ENCODE data around the gene CPT1C.
A peak's percentile ranks its signal among the peaks of the same experiment; 100 is the strongest.

CPT1C gene

DNA sequence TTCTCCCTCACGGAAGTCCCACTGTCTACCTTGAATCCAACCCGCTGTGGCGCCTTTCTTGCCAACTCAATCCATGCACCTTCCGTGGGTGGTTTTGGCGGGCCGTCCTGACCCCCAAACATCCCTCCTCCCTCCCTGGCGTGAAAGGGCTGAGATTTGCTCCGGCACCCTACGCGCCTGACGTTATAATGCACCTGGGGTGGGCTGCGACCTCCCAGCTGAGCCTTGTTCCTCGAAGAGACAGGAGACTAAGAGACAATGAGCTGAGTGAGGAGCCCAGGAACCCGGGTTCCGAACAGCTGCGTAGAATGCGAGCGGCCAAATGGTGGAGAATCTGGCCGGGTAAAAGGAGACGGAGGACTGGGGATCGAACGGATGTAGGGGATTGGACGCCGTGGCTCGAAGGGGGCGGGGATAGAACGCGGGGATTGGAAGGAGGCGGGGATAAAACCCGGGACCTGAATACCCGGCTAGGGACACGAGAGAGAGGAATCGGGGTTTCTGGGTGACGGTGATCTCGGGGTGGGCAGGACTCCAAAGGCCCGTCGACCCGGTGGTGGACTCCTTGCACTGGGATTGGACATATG, at the start of gene CPT1C:
Gene CPT1C, plus strand, starts transcription at position 461 of the 587 bp plus-strand sequence. CDS start 1,137 bp downstream, outside the sequence.
- DNase-seq (ENCODE audit: low read depth), result peak; percentile 77

DNA sequence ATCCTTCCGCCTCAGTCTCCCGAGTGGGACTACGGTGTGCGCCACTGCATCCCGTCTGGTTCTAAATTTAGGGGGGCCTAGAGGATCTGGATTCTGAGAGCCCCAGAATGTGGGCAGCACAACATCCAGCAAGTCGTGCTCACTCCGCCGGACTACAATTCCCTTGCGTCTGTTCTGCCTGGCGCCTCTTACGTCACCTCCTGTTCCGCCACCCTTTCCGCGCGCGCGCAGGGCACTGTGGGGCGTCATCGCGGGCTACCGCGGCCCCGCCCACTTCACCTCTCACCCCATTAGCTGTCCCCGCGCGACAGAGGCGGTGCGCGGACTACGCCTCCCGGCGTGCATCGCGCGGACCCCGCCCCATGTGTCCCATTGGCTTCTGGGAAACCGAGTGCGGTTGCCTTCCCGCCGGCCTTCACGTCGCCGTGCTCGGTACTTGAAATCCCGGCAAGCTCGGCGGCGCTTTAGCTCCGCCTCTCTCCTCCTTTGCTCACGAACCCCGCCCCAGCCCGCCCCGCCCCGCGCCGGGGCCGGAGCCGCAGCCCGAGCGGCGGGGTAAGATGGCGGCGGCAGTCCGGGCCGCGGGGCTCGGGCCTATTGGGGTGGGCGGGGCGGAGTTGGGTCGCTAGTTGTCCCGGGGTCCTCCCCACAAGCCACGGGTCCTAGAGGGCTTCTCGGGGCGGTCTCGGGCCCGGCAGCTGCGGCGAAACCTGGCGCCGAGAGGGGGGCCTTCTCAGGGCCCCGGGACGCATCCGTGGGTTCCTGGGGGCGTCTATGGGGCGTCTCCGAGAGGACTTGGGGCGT, 49.0 kb upstream of the CPT1C start, which contains the start of gene SCAF1:
Gene SCAF1, plus strand, starts transcription at position 522 of the 804 bp plus-strand sequence. CDS start 2,818 bp downstream, outside the sequence.
- peak; percentile 99 for DNase-seq (ENCODE audit: low read depth)

DNA sequence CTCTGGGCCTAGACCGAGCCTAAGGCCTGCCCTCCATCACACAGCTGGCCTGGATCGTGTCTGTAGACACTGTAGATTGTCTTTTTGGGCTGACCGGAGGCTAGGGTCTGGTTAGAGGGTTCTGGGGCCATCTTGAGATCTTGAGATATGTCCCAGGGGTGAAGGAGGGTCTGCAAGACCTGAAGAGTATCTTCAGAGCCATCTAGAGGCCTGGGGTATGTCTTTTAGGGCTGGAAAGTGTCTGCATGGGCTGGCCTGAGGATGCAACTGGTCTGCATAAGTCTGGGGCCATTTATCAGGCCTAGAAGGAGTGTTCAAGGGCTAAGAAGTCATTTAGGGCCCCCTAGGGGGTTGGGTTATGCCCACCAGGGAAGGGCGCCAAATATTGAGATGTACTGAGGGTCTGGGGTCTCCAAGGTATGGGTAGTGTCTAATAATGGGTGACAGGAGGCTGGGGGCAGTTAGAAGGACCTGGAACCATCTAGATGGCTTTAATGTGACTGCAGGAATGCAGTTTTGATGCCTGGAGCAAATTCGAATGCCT, 48.4 kb upstream of the CPT1C start:
- no peak for DNase-seq (ENCODE audit: low read depth)

DNA sequence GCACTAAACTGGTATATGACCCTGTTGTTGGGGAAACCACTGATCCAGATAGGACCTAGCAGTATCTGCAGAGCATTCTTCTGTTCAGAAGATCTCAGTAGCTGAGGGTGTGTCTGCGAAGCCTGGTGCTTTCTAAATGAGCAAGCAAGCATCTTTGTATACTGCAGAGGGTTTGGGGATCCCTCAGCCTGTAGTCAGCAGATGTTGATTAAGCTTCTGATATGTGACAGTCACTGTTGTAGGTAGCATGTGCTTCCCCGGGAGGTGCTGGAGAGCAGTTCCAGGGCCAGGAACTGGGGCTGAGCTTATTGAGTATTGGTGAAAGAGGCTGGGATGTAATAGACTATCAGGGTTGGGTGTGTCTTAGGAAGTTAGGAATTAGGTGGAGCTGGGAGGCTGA, 47.5 kb upstream of the CPT1C start:
- no peak for DNase-seq (ENCODE audit: low read depth)

DNA sequence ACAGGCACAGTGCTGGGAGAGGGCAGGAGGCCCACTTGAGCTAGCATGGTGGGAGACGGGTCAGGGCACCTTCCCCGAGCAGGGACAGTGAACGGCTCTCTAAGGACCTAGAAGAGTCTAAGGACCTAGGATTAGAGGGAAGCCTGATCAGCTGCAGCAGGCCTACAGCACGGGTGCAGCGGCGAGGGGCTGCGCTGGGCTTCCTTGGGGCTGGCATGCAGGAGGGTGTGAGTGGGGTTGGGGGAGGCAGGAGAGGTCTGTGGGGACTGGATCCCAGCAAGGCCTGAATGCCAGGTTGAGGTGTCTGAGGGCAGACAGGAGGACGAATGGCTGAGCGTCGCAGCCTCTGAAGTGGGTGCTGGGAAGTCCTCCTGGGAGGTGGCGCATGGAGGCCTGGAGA, 45.3 kb upstream of the CPT1C start:
- DNase-seq (ENCODE audit: low read depth), result no peak

DNA sequence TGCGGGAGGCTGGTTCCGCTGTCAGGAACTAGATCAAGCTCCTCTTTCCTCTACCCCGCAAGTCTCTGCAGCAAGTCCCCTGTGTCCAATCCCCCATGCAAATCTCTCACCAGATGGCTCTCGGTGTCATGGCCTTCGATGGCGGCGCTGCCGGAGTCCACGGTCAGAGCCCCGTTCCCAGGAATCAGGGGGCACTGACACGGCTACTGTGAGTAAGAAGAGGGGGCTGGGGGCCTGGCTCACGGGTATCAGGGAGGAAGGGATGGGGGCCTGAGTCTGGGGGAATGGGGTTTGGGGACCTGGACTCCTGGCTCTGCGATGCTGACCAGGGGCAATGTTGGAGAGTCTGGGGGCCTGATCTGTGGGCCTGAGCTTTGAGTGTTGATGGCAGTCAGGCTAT, 44.9 kb upstream of the CPT1C start:
- no peak for DNase-seq (ENCODE audit: low read depth)

DNA sequence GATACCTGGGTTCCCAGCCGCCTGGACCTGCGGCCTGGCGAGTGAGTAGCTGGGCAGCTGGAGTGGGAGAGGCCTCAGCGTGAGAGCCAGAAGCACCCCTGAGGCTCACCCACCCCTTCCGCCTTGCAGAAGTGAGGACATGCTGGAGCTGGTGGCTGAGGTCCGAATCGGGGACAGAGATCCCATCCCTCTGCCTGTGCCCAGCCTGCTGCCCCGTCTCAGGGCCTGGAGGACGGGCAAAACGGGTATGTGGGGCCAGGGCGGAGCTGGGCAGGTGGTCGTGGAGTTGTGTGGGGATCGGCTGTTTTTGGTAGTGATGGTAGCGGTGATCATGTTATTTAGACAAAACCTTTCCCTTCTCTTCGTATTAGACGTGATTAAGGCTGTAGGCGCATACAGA, 44.3 kb upstream of the CPT1C start:
- DNase-seq (ENCODE audit: low read depth), result no peak

DNA sequence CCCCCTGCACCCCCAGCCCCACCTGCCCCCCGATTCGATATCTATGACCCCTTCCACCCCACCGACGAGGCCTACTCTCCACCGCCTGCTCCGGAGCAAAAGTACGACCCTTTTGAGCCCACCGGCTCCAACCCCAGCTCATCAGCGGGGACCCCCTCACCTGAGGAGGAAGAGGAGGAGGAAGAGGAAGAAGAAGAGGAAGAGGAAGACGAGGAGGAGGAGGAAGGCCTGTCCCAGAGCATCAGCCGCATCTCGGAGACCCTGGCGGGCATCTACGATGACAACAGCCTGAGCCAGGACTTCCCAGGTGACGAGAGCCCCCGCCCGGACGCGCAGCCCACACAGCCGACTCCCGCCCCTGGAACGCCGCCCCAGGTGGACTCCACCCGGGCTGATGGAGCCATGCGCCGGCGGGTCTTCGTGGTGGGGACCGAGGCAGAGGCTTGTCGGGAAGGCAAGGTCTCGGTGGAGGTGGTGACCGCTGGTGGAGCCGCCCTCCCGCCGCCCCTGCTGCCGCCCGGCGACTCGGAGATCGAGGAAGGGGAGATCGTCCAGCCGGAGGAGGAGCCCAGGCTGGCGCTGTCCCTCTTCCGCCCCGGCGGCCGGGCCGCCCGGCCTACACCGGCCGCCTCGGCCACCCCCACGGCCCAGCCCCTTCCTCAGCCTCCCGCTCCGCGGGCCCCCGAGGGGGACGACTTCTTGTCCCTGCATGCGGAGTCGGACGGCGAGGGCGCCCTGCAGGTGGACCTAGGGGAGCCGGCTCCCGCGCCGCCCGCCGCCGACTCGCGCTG, 39.7 kb upstream of the CPT1C start:
- DNase-seq (ENCODE audit: low read depth), result no peak

DNA sequence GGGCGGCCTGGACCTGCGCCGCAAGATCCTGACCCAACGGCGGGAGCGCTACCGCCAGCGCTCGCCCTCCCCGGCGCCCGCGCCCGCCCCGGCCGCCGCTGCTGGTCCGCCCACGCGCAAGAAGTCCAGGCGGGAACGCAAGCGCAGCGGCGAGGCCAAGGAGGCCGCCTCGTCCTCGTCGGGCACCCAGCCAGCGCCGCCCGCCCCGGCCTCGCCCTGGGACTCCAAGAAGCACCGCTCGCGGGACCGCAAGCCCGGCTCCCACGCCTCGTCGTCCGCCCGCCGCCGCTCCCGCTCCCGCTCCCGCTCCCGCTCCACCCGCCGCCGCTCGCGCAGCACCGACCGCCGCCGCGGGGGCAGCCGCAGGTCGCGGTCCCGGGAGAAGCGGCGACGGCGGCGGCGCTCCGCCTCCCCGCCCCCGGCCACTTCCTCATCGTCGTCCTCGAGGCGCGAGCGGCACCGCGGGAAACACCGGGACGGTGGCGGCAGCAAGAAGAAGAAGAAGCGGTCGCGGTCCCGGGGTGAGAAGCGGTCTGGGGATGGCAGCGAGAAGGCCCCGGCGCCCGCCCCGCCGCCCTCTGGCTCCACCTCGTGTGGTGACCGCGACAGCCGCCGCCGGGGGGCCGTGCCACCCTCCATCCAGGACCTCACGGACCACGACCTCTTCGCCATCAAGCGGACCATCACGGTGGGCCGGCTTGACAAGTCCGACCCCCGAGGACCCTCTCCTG, 38.9 kb upstream of the CPT1C start:
- DNase-seq (ENCODE audit: low read depth), result no peak

DNA sequence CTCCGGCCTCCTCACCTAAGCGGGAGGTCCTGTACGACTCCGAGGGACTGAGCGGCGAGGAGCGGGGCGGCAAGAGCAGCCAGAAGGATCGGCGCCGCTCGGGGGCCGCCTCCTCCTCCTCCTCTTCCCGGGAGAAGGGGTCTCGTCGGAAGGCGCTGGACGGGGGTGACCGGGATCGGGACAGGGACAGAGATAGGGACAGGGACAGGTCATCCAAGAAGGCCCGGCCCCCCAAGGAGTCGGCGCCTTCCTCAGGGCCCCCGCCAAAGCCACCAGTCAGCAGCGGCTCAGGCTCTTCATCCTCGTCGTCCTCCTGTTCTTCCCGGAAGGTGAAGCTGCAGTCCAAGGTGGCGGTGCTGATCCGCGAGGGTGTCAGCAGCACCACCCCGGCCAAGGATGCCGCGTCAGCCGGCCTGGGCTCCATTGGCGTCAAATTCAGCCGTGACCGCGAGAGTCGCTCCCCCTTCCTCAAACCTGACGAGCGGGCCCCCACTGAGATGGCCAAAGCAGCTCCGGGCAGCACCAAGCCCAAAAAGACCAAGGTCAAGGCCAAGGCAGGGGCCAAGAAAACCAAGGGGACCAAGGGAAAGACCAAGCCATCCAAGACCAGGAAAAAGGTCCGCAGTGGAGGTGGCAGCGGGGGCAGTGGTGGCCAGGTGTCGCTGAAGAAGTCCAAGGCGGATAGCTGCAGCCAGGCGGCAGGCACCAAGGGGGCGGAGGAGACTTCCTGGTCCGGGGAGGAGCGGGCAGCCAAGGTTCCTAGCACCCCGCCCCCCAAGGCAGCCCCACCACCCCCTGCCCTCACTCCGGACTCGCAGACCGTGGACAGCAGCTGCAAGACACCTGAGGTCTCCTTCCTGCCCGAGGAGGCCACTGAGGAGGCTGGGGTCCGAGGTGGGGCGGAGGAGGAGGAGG, 38.1 kb upstream of the CPT1C start:
- DNase-seq (ENCODE audit: low read depth), result no peak

DNA sequence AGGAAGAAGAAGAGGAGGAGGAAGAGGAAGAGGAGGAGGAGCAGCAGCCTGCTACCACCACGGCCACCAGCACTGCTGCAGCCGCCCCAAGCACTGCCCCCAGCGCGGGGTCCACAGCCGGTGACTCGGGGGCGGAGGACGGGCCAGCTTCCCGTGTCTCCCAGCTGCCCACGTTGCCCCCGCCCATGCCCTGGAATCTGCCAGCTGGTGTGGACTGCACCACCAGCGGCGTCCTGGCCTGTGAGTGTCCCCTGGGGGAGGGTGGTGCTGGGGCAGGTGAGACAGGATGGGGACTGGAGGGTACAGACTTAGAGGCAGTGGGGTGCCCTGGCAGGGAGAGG, 37.5 kb upstream of the CPT1C start:
- DNase-seq (ENCODE audit: low read depth), result no peak

DNA sequence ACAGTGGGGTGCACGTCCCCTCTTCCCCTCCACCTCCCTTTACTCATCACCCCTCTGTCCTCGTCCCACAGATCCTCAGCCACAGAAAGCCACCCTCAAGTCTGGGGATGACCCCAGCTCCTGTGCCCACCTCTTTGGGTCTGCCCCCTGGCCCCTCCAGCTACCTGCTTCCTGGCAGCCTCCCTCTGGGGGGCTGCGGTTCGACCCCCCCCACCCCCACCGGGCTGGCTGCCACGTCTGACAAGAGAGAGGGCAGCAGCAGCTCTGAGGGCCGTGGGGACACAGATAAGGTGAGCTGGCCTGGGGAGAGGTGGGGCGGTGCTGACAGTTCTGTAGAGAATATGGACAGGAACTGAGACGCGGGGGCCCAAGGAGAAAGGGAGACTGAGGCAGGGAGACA, 36.3 kb upstream of the CPT1C start:
- no peak for DNase-seq (ENCODE audit: low read depth)

DNA sequence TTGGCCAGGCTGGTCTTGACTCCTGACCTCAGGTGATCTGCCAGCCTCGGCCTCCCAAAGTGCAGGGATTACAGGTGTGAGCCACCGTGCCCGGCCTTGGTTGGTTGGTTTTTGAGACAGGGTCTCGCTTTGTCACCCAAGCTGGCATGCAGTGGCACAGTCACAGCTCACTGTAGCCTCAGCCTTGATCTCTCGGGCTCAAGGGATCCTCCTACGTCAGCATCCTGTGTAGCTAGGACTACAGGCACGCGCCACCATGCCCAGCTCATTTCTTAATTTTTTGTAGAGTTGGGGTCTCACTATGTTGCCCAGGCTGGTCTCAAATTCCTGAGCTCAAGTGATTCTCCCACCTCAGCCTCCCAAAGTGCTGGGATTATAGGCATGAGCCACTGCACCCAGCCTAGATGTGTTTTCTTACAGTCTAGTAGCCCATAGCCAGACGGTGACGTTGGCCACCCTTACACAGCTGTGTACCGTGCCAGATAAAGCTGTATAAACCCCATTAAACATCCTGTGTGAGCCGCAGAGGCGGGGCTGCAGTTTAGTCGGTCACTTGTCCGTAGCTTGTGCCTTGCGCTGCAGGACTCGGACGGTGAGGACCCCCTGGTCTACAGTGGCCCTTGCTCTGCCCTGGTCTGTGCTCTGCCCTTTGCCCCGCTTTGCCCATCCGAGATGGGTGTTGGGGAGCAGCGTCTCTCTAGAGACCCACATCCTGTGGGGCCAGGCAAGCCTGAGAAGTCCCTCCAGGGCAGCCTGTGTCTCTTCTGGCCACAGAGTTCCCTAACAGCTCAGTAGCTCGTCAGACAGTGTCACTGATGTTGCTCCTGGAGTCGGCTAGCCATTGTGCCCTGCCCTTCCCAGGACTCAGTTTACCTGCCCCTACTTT, 35.1 kb upstream of the CPT1C start:
- no peak for DNase-seq (ENCODE audit: low read depth)

DNA sequence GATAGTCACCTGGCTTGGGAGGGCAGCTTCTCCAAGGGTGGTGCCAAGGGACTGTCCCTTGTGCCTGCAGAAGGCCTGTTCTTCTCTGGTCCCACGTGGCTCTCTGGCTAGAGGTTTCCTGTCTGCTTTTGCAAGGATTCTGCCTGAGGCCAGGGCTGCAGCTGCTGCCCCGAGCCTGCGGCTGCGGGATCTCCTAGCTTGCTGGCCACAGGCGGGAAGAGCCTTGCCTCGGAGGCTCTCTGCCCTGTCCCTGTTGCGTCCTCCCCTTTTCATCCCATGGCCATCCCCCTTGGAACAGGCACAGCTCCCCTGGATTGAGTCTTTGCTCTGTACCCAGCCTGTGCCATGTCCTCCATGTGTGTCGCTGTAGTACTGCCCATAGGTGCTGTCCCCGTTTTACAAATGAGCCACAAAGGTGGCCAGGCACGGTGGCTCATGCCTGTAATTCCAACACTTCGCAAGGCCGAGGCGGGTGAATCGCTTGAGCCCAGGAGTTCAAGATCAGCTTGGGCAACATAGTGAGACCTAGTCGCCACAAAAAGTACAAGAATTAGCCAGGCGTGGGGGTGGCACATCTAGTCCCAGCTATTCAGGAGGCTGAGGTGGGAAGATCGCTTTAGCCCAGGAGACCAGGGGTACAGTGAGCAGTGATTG, 34.3 kb upstream of the CPT1C start:
- DNase-seq (ENCODE audit: low read depth), result no peak

DNA sequence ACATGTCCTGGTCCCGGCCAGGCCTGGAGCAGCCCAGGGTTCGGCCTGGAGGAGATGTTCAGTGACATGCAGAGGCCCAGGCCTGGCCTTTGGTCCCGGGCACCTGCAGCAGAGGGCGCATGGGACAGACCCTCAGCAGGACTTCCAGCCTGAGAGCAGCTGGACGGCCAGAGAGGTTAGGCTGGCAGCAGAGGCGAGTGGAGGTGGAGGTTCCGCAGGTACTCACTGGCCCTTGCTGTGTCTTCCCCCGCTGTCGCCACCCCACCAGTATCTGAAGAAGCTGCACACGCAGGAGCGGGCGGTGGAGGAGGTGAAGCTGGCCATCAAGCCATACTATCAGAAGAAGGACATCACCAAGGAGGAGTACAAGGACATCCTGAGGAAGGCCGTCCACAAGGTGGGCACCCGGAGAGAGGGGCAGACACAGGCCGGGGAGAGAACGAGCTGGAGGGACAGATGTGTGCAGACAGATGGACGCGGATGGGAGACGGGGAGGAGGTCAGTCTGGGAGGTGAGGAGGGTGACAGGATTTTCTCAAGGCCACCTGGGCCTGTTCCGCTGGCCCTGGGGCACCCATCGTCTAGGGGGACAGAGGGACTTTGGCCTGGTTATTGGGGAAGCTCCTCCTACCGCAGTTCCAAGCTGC, 33.3 kb upstream of the CPT1C start:
- no peak for DNase-seq (ENCODE audit: low read depth)

DNA sequence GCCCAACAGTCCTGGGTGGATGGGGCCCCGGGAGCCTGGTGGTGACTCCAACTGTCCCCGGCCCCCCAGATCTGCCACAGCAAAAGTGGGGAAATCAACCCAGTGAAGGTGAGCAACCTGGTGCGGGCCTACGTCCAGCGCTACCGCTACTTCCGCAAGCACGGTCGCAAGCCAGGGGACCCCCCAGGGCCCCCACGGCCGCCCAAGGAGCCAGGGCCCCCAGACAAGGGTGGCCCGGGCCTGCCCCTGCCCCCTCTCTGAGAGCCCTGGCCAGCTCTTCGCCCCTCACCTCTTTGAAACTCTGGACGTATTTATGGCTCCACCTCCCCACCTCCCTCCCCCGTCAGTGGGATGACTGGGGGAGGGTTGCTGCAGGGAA, 32.8 kb upstream of the CPT1C start:
- DNase-seq (ENCODE audit: low read depth), result no peak

DNA sequence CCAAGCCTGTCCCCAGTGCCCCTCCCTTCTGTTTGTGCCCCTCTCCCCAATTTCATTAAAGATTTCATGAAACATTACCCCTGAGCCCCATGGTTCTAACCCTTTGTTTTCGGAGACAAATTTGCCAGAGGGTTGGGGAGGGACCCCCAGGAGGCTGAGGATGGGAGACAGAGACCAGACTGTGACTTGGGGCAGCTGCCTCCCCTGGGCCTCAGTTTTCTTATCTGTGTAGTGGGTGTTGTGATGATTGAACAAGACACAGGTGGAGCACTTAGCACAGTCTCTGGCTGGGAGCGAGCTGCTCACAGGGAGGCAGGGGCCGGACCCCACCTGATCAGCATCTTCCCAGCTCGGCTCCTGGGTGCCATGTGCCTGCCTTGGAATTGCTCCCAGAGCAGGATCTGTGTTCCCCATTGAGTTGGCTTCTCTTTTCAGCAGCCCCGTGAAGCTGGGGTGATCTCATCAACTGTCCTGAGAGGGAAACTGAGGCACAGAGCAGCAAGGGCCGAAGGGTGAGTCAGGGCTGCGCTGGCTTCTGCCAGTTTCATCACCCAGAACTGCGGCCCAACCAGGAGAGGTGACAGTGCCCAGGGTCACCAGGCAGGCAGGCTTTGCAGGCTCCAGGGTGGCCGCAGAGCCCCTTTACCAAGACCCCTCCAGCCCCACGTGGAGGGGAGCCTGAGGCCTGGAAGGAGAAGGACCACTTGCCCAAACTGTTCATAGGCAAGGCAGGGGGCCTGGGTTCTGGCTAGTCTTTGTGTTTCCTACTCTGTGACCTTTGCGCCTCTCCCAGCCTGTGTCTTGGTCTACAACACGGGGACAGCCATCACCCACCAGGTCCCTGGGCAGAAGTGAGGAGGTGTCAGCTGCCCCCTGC, 32.1 kb upstream of the CPT1C start:
- no peak for DNase-seq (ENCODE audit: low read depth)
